GM12878 (cell line): Measurements from ENCODE around the gene TPCN1. TPM values are rescaled to one million over a fixed set of nuclear protein-coding genes. Genes with fewer than 3 reads are reported as not detected.

Experiments used
- ATAC-seq: fragments of 200-7000 bp; cut with Tn5 transposase; 3 replicates; pipeline ENCODE4 v1.9.1; 2020; ENCODE audit warnings: mild to moderate bottlenecking, moderate library complexity
- BruUV-seq: library from RNA; stranded (reverse); fragments of 400-500 nt; replicated peaks from 2 replicates; lab custom pipeline; 2021; lab: Mats Ljungman, UMichigan
- CTCF ChIA-PET: fragments of 300-600 bp; sonication (Branson Sonifier 250); formaldehyde crosslinking; extraction: SDS; loops from one replicate; lab custom pipeline; 2021; ENCODE audit warnings: inconsistent platforms; lab: Yijun Ruan, JAX
- POLR2A ChIA-PET: fragments of 350-600 bp; formaldehyde crosslinking; extraction: SDS; loops from one replicate; lab custom pipeline; 2021; ENCODE audit warnings: inconsistent platforms; lab: Charles Lee
- RAD21 ChIA-PET: fragments of 300-600 bp; sonication (Branson Sonifier 250); formaldehyde crosslinking; loops from one replicate; lab custom pipeline; 2023; ENCODE audit warnings: antibody characterized with exemption; ENCODE audit not compliant: unreplicated experiment; lab: Charles Lee
- SMC1A ChIA-PET: fragments of 300-600 bp; sonication (Branson Sonifier 250); formaldehyde crosslinking; loops from one replicate; lab custom pipeline; 2023; ENCODE audit not compliant: unreplicated experiment, uncharacterized antibody; lab: Charles Lee
- DNase-seq: peaks from one replicate; pipeline ENCODE4 v3.0.0-alpha.2; 2011; ENCODE audit warnings: low read depth, low spot score
- FAIRE-seq: peaks from 3 replicates; lab custom pipeline; 2011; peaks lifted over from hg19 to GRCh38; lab: Jason Lieb, UNC
- H2AFZ ChIP-seq: 2 replicates; pipeline ENCODE4 v1.6.0; 2011; ENCODE audit warnings: low read depth, low read length, control low read depth; ENCODE audit not compliant: control insufficient read depth
- H3K27ac ChIP-seq: 2 replicates; pipeline ENCODE4 v1.5.1; 2011; ENCODE audit warnings: control low read depth; ENCODE audit not compliant: control insufficient read depth, insufficient read depth
- H3K27me3 ChIP-seq, 2 experiments: replicated peaks in 1 of 2; 2 replicates each; pipeline versions ENCODE4 v1.6.0 to v1.6.1; 2011; ENCODE audit warnings: low read length in 1 of 2; ENCODE audit not compliant: control insufficient read depth in 2 of 2, insufficient read depth in 2 of 2
- H3K36me3 ChIP-seq, 2 experiments: 2 replicates each; pipeline ENCODE4 v1.5.1; 2011; ENCODE audit warnings: low read length in 1 of 2; ENCODE audit not compliant: control insufficient read depth in 2 of 2, insufficient read depth in 2 of 2
- H3K4me1 ChIP-seq: 2 replicates; pipeline ENCODE4 v1.6.1; 2011; ENCODE audit warnings: mild to moderate bottlenecking, low read length, moderate library complexity, mixed read lengths; ENCODE audit not compliant: control insufficient read depth, insufficient read depth
- H3K4me2 ChIP-seq: 2 replicates; pipeline ENCODE4 v1.6.0; 2011; ENCODE audit warnings: control low read depth; ENCODE audit not compliant: control insufficient read depth, insufficient read depth
- H3K4me3 ChIP-seq: fragments of 200-600 bp; sonication (generic); 2 replicates; pipeline ENCODE4 v1.5.1; 2016
- H3K79me2 ChIP-seq: 2 replicates; pipeline ENCODE4 v1.6.0; 2011; ENCODE audit warnings: low read length; ENCODE audit not compliant: control insufficient read depth, insufficient read depth
- H3K9ac ChIP-seq: 2 replicates; pipeline ENCODE4 v1.8.0; 2011; ENCODE audit warnings: low read length, control low read depth, mixed read lengths; ENCODE audit not compliant: control insufficient read depth, insufficient read depth
- H3K9me3 ChIP-seq: replicated peaks from 3 replicates; pipeline ENCODE4 v1.5.1; 2011; ENCODE audit warnings: mild to moderate bottlenecking, low read length; ENCODE audit not compliant: control insufficient read depth, insufficient read depth
- H4K20me1 ChIP-seq: 2 replicates; pipeline ENCODE4 v1.6.0; 2011; ENCODE audit not compliant: control insufficient read depth, insufficient read depth
- ATF2 ChIP-seq: IDR thresholded peaks from 2 replicates; pipeline ENCODE4 v1.6.1; 2012; ENCODE audit warnings: low read length, inconsistent platforms
- ATF3 ChIP-seq: IDR thresholded peaks from 2 replicates; pipeline ENCODE4 v1.6.1; 2011; ENCODE audit warnings: low read depth, mild to moderate bottlenecking, low read length, moderate library complexity, borderline replicate concordance; ENCODE audit errors: extremely low read depth
- ATF7 ChIP-seq: fragments of 450-650 bp; IDR thresholded peaks from 2 replicates; pipeline ENCODE4 v1.6.1; 2016; ENCODE audit warnings: low read depth, mild to moderate bottlenecking
- CBFB ChIP-seq: IDR thresholded peaks from 2 replicates; pipeline ENCODE4 v1.6.1; 2016; ENCODE audit warnings: antibody characterized with exemption, low read depth
- GABPA ChIP-seq: IDR thresholded peaks from 2 replicates; pipeline ENCODE4 v1.6.1; 2014; ENCODE audit warnings: antibody characterized with exemption, low read depth, mild to moderate bottlenecking, inconsistent platforms
- HDAC2 ChIP-seq: fragments of 200-600 bp; sonication (generic); IDR thresholded peaks from 2 replicates; pipeline ENCODE4 v1.6.1; 2017
- KAT2A ChIP-seq: conservative IDR thresholded peaks from 2 replicates; pipeline ENCODE4 v1.6.1; 2011; ENCODE audit warnings: low read depth, low read length; ENCODE audit not compliant: control insufficient read depth
- LARP7 ChIP-seq: fragments of 450-650 bp; IDR thresholded peaks from 2 replicates; pipeline ENCODE4 v1.6.1; 2017; ENCODE audit warnings: mild to moderate bottlenecking
- MEF2B ChIP-seq: fragments of 450-650 bp; IDR thresholded peaks from 2 replicates; pipeline ENCODE4 v1.6.1; 2018; ENCODE audit warnings: mild to moderate bottlenecking, moderate library complexity; ENCODE audit not compliant: partially characterized antibody, poor library complexity, severe bottlenecking
- NFYB ChIP-seq: IDR thresholded peaks from 2 replicates; pipeline ENCODE4 v1.6.1; 2011; ENCODE audit warnings: low read depth, mild to moderate bottlenecking, low read length, improper control_type of control experiment, moderate library complexity; ENCODE audit not compliant: insufficient read depth
- NKRF ChIP-seq: fragments of 450-650 bp; conservative IDR thresholded peaks from 2 replicates; pipeline ENCODE4 v1.6.1; 2017; ENCODE audit warnings: mild to moderate bottlenecking, moderate library complexity
- NRF1 ChIP-seq: conservative IDR thresholded peaks from 2 replicates; pipeline ENCODE4 v1.6.1; 2011; ENCODE audit warnings: mild to moderate bottlenecking, low read depth, low read length, improper control_type of control experiment
- SMAD5 ChIP-seq: IDR thresholded peaks from 2 replicates; pipeline ENCODE4 v1.6.1; 2016; ENCODE audit warnings: antibody characterized with exemption, low read depth
- SREBF1 ChIP-seq: IDR thresholded peaks from 2 replicates; pipeline ENCODE4 v1.6.1; 2012; ENCODE audit warnings: mild to moderate bottlenecking, low read length
- TAF1 ChIP-seq: IDR thresholded peaks from 2 replicates; pipeline ENCODE4 v1.6.1; 2011; ENCODE audit warnings: mild to moderate bottlenecking, low read depth, low read length, borderline replicate concordance
- TARDBP ChIP-seq: IDR thresholded peaks from 2 replicates; pipeline ENCODE4 v1.6.1; 2016; ENCODE audit warnings: borderline replicate concordance
- TBL1XR1 ChIP-seq: IDR thresholded peaks from 2 replicates; pipeline ENCODE4 v1.6.1; 2012; ENCODE audit warnings: low read depth, low read length, improper control_type of control experiment
- TCF7 ChIP-seq: IDR thresholded peaks from 2 replicates; pipeline ENCODE4 v1.6.1; 2014; ENCODE audit warnings: antibody characterized with exemption, borderline replicate concordance
- ZNF384 ChIP-seq: IDR thresholded peaks from 2 replicates; pipeline ENCODE4 v1.6.1; 2012; ENCODE audit warnings: low read depth, mild to moderate bottlenecking, low read length, improper control_type of control experiment, borderline replicate concordance
- WGBS: methylation state at CpG from one replicate; pipeline ENCODE4 v1.1.6; 2016; ENCODE audit warnings: low lambda C conversion rate; ENCODE audit not compliant: insufficient replicate concordance, insufficient coverage; ENCODE audit errors: missing lambda C conversion rate; 5-methylcytosine and 5-hydroxymethylcytosine counted together
- in situ Hi-C: fragments of 300-500 bp; cut with MboI; formaldehyde crosslinking; loops from 9 replicates; pipeline ENCODE4 v1.14.3; 2018; ENCODE audit warnings: mixed read lengths
- intact Hi-C: fragments of 100-400 bp; cut with micrococcal nuclease; formaldehyde crosslinking; loops from one replicate; pipeline ENCODE4 v1.14.2; 2022; ENCODE audit not compliant: unreplicated experiment
- polyA plus RNA-seq, 11 experiments: library from polyadenylated mRNA; depleted of rRNA in 4 of 11; unstranded in 6 of 11; stranded (reverse) in 5 of 11; fragments of >200 nt; fragmentation: Nextera tagmentation in 4 of 11; fragmentation: Illumina TruSeq in 1 of 11; extraction: Ambion mirVana in 4 of 11; extraction: Trizol in 1 of 11; gene quantifications; 1 replicate in 1 of 11; 2 replicates in 10 of 11; pipeline versions ENCODE4 v1.2.1 to v1.2.3, GENCODE V29; 2011 to 2016; ENCODE audit warnings: inconsistent platforms in 2 of 11, missing spikeins in 2 of 11, low read depth in 1 of 11
- total RNA-seq, 4 experiments: library from RNA; depleted of rRNA in 3 of 4; stranded (reverse); fragments of >200 nt in 3 of 4; fragmentation: Illumina TruSeq in 1 of 4; extraction: Trizol in 1 of 4; gene quantifications; 2 replicates each; pipeline versions ENCODE4 v1.2.1 to v1.2.3, GENCODE V29; 2013 to 2021

TPCN1 gene
- total and polyA plus RNA-seq, 10 of the 15 experiments (the other 5 are each of a cell fraction or from before 2014, with no cell fraction given) = 0.79 to 30.9 (median 19.4) TPM

GRCh38 chr12:113267621-113268020, 46.4 kb downstream of the TPCN1 start:
- POLR2A ChIA-PET = interaction anchor here (0.7 kb wide), 1 partner anchor 51 kb away, joined by 3 read pairs; no protein-coding TSS in a partner anchor
- BruUV-seq = no TSS peak
- Histone ChIP-seq H3K4me1 (peaks cover 3% of the 10 kb centered on the region), H3K9ac (no peak overlapping the region), H3K4me3 (no peak overlapping the region), H3K27me3 (no peaks in the 10 kb centered on the region), H3K9me3 (no peaks in the 10 kb centered on the region), H3K79me2 (no peaks in the 10 kb centered on the region), H3K36me3 (peaks cover 8 to 25% of the 10 kb centered on the region in 2 experiments), H4K20me1 (no peaks in the 10 kb centered on the region), H3K27ac (no peak overlapping the region), H3K4me2 (no peak overlapping the region), H2AFZ (no peak overlapping the region)
- CTCF ChIA-PET = no interaction called here
- RAD21 ChIA-PET = no interaction called here
- FAIRE-seq (no peak), ATAC-seq (no peak), DNase-seq (no peak)
- TF ChIP-seq GABPA (no peak), NFYB (no peak), ATF2 (no peak), ZNF384 (no peak), HDAC2 (no peak), KAT2A (no peak), TCF7 (no peak), ATF3 (no peak), TBL1XR1 (no peak), SREBF1 (no peak), ATF7 (no peak), TAF1 (no peak), LARP7 (no peak), NRF1 (no peak), TARDBP (no peak), CBFB (no peak), MEF2B (no peak), NKRF (no peak), SMAD5 (no peak)
- WGBS = 92% methylated on average over 7 of the region's 7 CpGs
- in situ Hi-C loops (no loop called here), intact Hi-C loops (no loop called here)
- SMC1A ChIA-PET = interaction anchor here (1.3 to 1.7 kb wide), 2 partner anchors 32 to 42 kb away, joined by 3 read pairs; no protein-coding TSS in a partner anchor
